ENCODE results near the gene WDR53. TPM values are rescaled to one million over a fixed set of nuclear protein-coding genes. Genes with fewer than 3 reads are reported as not detected.
A peak's percentile ranks its signal among the peaks of the same experiment; 100 is the strongest.

The WDR53 gene
- total RNA-seq, 1 donor from 2014 or later = 9.5 TPM

- H3K9me3 ChIP-seq = no peaks in the 10 kb centered on the region
- peak overlapping the region; percentile 74 for H3K4me3 ChIP-seq
- H3K4me1 ChIP-seq = peaks cover 28% of the 10 kb centered on the region
- DNase-seq (no peak), ATAC-seq (no peak)
- intact Hi-C loops (cut with DNase I) = no loop called here
- H3K27me3 ChIP-seq (ENCODE audit: low read depth) = no peaks in the 10 kb centered on the region
- H3K36me3 ChIP-seq = peaks cover 4% of the 10 kb centered on the region
- H3K27ac ChIP-seq = peak overlapping the region; percentile 96
- TF ChIP-seq, protein P1, sequence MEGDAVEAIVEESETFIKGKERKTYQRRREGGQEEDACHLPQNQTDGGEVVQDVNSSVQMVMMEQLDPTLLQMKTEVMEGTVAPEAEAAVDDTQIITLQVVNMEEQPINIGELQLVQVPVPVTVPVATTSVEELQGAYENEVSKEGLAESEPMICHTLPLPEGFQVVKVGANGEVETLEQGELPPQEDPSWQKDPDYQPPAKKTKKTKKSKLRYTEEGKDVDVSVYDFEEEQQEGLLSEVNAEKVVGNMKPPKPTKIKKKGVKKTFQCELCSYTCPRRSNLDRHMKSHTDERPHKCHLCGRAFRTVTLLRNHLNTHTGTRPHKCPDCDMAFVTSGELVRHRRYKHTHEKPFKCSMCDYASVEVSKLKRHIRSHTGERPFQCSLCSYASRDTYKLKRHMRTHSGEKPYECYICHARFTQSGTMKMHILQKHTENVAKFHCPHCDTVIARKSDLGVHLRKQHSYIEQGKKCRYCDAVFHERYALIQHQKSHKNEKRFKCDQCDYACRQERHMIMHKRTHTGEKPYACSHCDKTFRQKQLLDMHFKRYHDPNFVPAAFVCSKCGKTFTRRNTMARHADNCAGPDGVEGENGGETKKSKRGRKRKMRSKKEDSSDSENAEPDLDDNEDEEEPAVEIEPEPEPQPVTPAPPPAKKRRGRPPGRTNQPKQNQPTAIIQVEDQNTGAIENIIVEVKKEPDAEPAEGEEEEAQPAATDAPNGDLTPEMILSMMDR (IDR thresholded peaks at IDR 0.05) = no peak
Observed at GRCh38 chr3:196504556-196504955, 63.8 kb downstream of the WDR53 start.

Other genes starting within 250 kb of the WDR53 start
- gene TM4SF19, start 230.2 kb downstream of the WDR53 start, total RNA-seq = 4.3 TPM
- 56.2 TPM for gene UBXN7, start 136.1 kb downstream of the WDR53 start, total RNA-seq
- gene RNF168, start 64.8 kb downstream of the WDR53 start, total RNA-seq = 24.3 TPM
- not detected for gene SMCO1, start 53.2 kb downstream of the WDR53 start, total RNA-seq
- 7.3 TPM for gene FBXO45, start 106 bp upstream of the WDR53 start, total RNA-seq
- gene NRROS, start 71.1 kb upstream of the WDR53 start, total RNA-seq = 20.7 TPM
- gene CEP19, start 143.7 kb upstream of the WDR53 start, total RNA-seq = 2.2 TPM
- gene PIGX, start 143.8 kb upstream of the WDR53 start, total RNA-seq = 14.1 TPM
- 80.7 TPM for gene PAK2, start 171.3 kb upstream of the WDR53 start, total RNA-seq

Measured in lower lobe of right lung (tissue), 2 donors.